GM12878 (cell line): Measurements from ENCODE around the gene CYP2A6. TPM values are rescaled to one million over a fixed set of nuclear protein-coding genes. Genes with fewer than 3 reads are reported as not detected.

Experiments
- BACH1 ChIP-seq: fragments of 450-650 bp; IDR thresholded peaks from 2 replicates; pipeline ENCODE4 v1.6.1; 2017; ENCODE audit warnings: mild to moderate bottlenecking, borderline replicate concordance
- BCL11A ChIP-seq: IDR thresholded peaks from 2 replicates; pipeline ENCODE4 v1.6.1; 2011; ENCODE audit warnings: low read depth, low read length
- BCL3 ChIP-seq: IDR thresholded peaks from 2 replicates; pipeline ENCODE4 v1.6.1; 2011; ENCODE audit warnings: borderline replicate concordance, low read depth, mild to moderate bottlenecking, moderate library complexity, low read length; ENCODE audit not compliant: insufficient read depth, poor library complexity, severe bottlenecking
- CHD1 ChIP-seq: IDR thresholded peaks from 2 replicates; pipeline ENCODE4 v1.6.1; 2012; ENCODE audit warnings: low read depth, low read length, improper control_type of control experiment
- CHD2 ChIP-seq: IDR thresholded peaks from 2 replicates; pipeline ENCODE4 v1.6.1; 2011; ENCODE audit warnings: low read depth, low read length, improper control_type of control experiment, borderline replicate concordance
- EZH2 ChIP-seq: IDR thresholded peaks from 2 replicates; pipeline ENCODE4 v1.6.1; 2012; ENCODE audit warnings: low read depth, mild to moderate bottlenecking, control low read depth, inconsistent platforms, low read length, borderline replicate concordance; ENCODE audit not compliant: control insufficient read depth
- GABPA ChIP-seq: IDR thresholded peaks from 2 replicates; pipeline ENCODE4 v1.6.1; 2014; ENCODE audit warnings: antibody characterized with exemption, low read depth, mild to moderate bottlenecking, inconsistent platforms
- JUND ChIP-seq: IDR thresholded peaks from 2 replicates; pipeline ENCODE4 v1.6.1; 2012; ENCODE audit warnings: low read depth, mild to moderate bottlenecking, low read length, improper control_type of control experiment, moderate library complexity
- MYC ChIP-seq: IDR thresholded peaks from 2 replicates; pipeline ENCODE4 v1.6.1; 2011; ENCODE audit warnings: mild to moderate bottlenecking, low read length, moderate library complexity, inconsistent platforms; ENCODE audit not compliant: insufficient read depth, insufficient replicate concordance, insufficient read length, severe bottlenecking
- NFIC ChIP-seq: IDR thresholded peaks from 2 replicates; pipeline ENCODE4 v1.6.1; 2012; ENCODE audit warnings: low read depth, mild to moderate bottlenecking, inconsistent platforms, low read length, moderate library complexity
- RAD51 ChIP-seq: fragments of 450-650 bp; IDR thresholded peaks from 2 replicates; pipeline ENCODE4 v1.6.1; 2016; ENCODE audit warnings: moderate library complexity, mild to moderate bottlenecking, inconsistent platforms
- RFX5 ChIP-seq: IDR thresholded peaks from 2 replicates; pipeline ENCODE4 v1.6.1; 2011; ENCODE audit warnings: low read depth, low read length, improper control_type of control experiment
- SMAD5 ChIP-seq: IDR thresholded peaks from 2 replicates; pipeline ENCODE4 v1.6.1; 2016; ENCODE audit warnings: antibody characterized with exemption, low read depth
- SRF ChIP-seq, 2 experiments: IDR thresholded peaks; 2 replicates each; pipeline ENCODE4 v1.6.1; 2011; ENCODE audit warnings: low read depth in 2 of 2, low read length in 2 of 2, mild to moderate bottlenecking in 1 of 2, moderate library complexity in 1 of 2
- TAF1 ChIP-seq: IDR thresholded peaks from 2 replicates; pipeline ENCODE4 v1.6.1; 2011; ENCODE audit warnings: mild to moderate bottlenecking, low read depth, low read length, borderline replicate concordance
- TBL1XR1 ChIP-seq: IDR thresholded peaks from 2 replicates; pipeline ENCODE4 v1.6.1; 2012; ENCODE audit warnings: low read depth, low read length, improper control_type of control experiment
- YBX1 ChIP-seq: fragments of 450-650 bp; IDR thresholded peaks from 2 replicates; pipeline ENCODE4 v1.6.1; 2016; ENCODE audit warnings: antibody characterized with exemption
- polyA plus RNA-seq, 11 experiments: library from polyadenylated mRNA; depleted of rRNA in 4 of 11; unstranded in 6 of 11; stranded (reverse) in 5 of 11; fragments of >200 nt; fragmentation: Nextera tagmentation in 4 of 11; fragmentation: Illumina TruSeq in 1 of 11; extraction: Ambion mirVana in 4 of 11; extraction: Trizol in 1 of 11; gene quantifications; 1 replicate in 1 of 11; 2 replicates in 10 of 11; pipeline versions ENCODE4 v1.2.1 to v1.2.3, GENCODE V29; 2011 to 2016; ENCODE audit warnings: inconsistent platforms in 2 of 11, missing spikeins in 2 of 11, low read depth in 1 of 11
- total RNA-seq, 4 experiments: library from RNA; depleted of rRNA in 3 of 4; stranded (reverse); fragments of >200 nt in 3 of 4; fragmentation: Illumina TruSeq in 1 of 4; extraction: Trizol in 1 of 4; gene quantifications; 2 replicates each; pipeline versions ENCODE4 v1.2.1 to v1.2.3, GENCODE V29; 2013 to 2021
- TF ChIP-seq, protein P1 (sequence below): fragments of 150-350 bp; IDR thresholded peaks from 2 replicates; pipeline ENCODE4 v1.6.1; 2014; ENCODE audit warnings: mild to moderate bottlenecking, low read depth, low read length
- TF ChIP-seq, protein P2 (sequence below): IDR thresholded peaks from 2 replicates; pipeline ENCODE4 v1.6.1; 2012; ENCODE audit warnings: low read depth, low read length, improper control_type of control experiment
- TF ChIP-seq, protein P3 (sequence below): IDR thresholded peaks from 2 replicates; pipeline ENCODE4 v1.6.1; 2012; ENCODE audit warnings: low read length, inconsistent platforms

Gene CYP2A6
- total and polyA plus RNA-seq, 10 of the 15 experiments (the other 5 are each of a cell fraction or from before 2014, with no cell fraction given) = 0.97 TPM; not detected in 9

DNA sequence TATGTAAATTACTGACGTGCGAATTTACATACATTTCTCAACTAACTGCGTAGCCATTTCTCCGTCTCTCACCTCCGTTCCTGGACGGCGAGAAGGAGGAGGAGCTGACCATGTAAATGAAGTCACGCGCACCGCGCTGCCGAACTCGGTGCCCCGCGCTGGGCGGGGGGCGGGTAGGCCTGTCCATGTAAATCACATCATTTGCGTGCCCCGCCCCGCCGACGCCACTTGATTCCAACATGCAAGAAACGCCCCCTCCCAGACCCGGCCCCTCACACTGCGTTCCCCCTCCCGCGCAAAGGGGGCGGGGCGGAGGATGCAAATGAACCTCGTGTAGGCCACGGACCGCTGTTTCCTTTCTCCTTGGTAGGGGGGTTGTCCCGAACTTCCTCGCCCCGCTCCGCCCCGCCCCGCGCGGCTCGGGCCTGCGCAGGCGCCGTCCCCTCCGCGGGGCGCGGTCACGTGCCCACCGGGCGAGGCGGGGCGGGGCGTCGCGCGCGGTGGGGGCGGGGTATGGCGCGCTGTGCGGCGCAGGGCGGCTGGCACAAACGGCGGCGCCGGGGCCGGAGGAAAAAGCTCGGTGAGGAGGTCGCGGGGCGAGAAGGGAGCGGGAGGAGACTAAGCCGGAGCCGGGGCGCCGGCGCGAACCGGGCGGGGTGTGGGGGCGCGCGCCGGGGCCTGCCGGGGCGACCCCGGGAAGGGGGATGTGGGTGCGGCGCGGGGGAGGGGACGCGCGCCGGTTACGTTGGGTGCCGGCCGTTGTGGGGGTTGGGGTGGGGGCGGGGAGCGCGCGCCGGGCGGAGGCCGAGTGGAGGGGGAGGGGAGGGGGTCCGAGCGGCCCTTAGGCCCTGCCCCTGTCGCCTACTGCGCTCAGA lies 51.3 kb downstream of the CYP2A6 start, which contains the start of gene EGLN2 (continued):
- TF ChIP-seq TAF1 (no peak), BCL3 (no peak), GABPA (no peak), MYC (no peak), SMAD5 (peak; percentile 3; the same call in 1 of the 2 replicates), RAD51 (peak; percentile 75), TBL1XR1 (no peak), NFIC (no peak), BACH1 (no peak), CHD1 (no peak), CHD2 (0 out of 2 replicates have a peak, but pooled peaks have one; percentile 24), JUND (0 out of 2 replicates have a peak, but pooled peaks have one; percentile 35), YBX1 (no peak), EZH2 (no peak), SRF (IDR thresholded peaks at IDR 0.05; ENCODE audit: low read depth in 2 of 2, low read length in 2 of 2) (no peak), RFX5 (0 out of 2 replicates have a peak, but pooled peaks have one; percentile 34), BCL11A (no peak)
- TF ChIP-seq, protein P1, sequence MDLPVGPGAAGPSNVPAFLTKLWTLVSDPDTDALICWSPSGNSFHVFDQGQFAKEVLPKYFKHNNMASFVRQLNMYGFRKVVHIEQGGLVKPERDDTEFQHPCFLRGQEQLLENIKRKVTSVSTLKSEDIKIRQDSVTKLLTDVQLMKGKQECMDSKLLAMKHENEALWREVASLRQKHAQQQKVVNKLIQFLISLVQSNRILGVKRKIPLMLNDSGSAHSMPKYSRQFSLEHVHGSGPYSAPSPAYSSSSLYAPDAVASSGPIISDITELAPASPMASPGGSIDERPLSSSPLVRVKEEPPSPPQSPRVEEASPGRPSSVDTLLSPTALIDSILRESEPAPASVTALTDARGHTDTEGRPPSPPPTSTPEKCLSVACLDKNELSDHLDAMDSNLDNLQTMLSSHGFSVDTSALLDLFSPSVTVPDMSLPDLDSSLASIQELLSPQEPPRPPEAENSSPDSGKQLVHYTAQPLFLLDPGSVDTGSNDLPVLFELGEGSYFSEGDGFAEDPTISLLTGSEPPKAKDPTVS = no peak
- TF ChIP-seq, protein P2, sequence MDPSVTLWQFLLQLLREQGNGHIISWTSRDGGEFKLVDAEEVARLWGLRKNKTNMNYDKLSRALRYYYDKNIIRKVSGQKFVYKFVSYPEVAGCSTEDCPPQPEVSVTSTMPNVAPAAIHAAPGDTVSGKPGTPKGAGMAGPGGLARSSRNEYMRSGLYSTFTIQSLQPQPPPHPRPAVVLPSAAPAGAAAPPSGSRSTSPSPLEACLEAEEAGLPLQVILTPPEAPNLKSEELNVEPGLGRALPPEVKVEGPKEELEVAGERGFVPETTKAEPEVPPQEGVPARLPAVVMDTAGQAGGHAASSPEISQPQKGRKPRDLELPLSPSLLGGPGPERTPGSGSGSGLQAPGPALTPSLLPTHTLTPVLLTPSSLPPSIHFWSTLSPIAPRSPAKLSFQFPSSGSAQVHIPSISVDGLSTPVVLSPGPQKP = no peak
- TF ChIP-seq, protein P3, sequence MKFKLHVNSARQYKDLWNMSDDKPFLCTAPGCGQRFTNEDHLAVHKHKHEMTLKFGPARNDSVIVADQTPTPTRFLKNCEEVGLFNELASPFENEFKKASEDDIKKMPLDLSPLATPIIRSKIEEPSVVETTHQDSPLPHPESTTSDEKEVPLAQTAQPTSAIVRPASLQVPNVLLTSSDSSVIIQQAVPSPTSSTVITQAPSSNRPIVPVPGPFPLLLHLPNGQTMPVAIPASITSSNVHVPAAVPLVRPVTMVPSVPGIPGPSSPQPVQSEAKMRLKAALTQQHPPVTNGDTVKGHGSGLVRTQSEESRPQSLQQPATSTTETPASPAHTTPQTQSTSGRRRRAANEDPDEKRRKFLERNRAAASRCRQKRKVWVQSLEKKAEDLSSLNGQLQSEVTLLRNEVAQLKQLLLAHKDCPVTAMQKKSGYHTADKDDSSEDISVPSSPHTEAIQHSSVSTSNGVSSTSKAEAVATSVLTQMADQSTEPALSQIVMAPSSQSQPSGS = no peak
